ENCODE data around the gene IPO8. TPM values are rescaled to one million over a fixed set of nuclear protein-coding genes. Genes with fewer than 3 reads are reported as not detected.
A peak's percentile ranks its signal among the peaks of the same experiment; 100 is the strongest.

IPO8 gene
- total and polyA plus RNA-seq, 2 donors (not counting 3 experiments of a cell fraction or from before 2014, with no cell fraction given), result 7.2 to 52.5 TPM

- dilution Hi-C loops (cut with MboI; ENCODE audit: extremely low pct_ligation_motif_present, low sequenced_read_pairs), result no loop called here
- ChIA-PET CTCF (interaction anchor here (0.6 to 2.4 kb wide), 16 partner anchors 10 to 1320 kb away, joined by 3 to 10 read pairs (median 4); no protein-coding TSS in a partner anchor), POLR2A (interaction anchor here (0.6 to 1.8 kb wide), 3 partner anchors 23 to 300 kb away, joined by 4 to 9 read pairs (median 5); partner anchors contain the start of gene CAPRIN2)
- Histone ChIP-seq H3K4me2 (ENCODE audit: insufficient read depth, low read length) (peak overlapping the region; percentile 65), H4K20me1 (replicated peaks; ENCODE audit: control insufficient read depth, extremely low read depth, insufficient read depth, low read length) (no peaks in the 10 kb centered on the region), H3K79me2 (ENCODE audit: control insufficient read depth, insufficient read depth, low read length) (peaks cover 39% of the 10 kb centered on the region), H3K4me3 (replicated peaks in 1 of 3; ENCODE audit: insufficient read depth in 1 of 3, low read depth in 1 of 3, low read length in 3 of 3) (peak overlapping the region; percentile 1 to 96 (median 78)), H2AFZ (ENCODE audit: low read depth, low read length) (peak overlapping the region; percentile 78), H3K27me3 (ENCODE audit: control insufficient read depth in 2 of 2, insufficient read depth in 2 of 2, low read length in 2 of 2) (no peaks in the 10 kb centered on the region), H3K9me3 (replicated peaks; ENCODE audit: control insufficient read depth, insufficient read depth, low read length) (no peaks in the 10 kb centered on the region), H3K27ac (ENCODE audit: insufficient read depth, low read depth, low read length) (peak overlapping the region; percentile 26), H3K9me1 (replicated peaks; ENCODE audit: control insufficient read depth, extremely low read depth, insufficient read depth, low read length) (no peaks in the 10 kb centered on the region), H3K36me3 (ENCODE audit: control insufficient read depth in 2 of 2, extremely low read depth in 1 of 2, insufficient read depth in 2 of 2, low read length in 2 of 2) (no peaks in the 10 kb centered on the region), H3K4me1 (ENCODE audit: control insufficient read depth, extremely low read depth, insufficient read depth, low read length) (peaks cover 20% of the 10 kb centered on the region), H3K9ac (replicated peaks; ENCODE audit: extremely low read depth, insufficient read depth, low read length) (peak overlapping the region; percentile 67)
- intact Hi-C loops (cut with micrococcal nuclease), result no loop called here
- TF ChIP-seq POLR2AphosphoS5 (IDR thresholded peaks at IDR 0.05; ENCODE audit: insufficient read depth, low read depth, low read length) (no peak), EZH2 (IDR thresholded peaks at IDR 0.05; ENCODE audit: borderline replicate concordance, low read depth, low read length, severe bottlenecking) (no peak), JUN (IDR thresholded peaks at IDR 0.05; ENCODE audit: borderline replicate concordance, insufficient read depth, insufficient read length, low read depth) (no peak), CTCF (IDR thresholded peaks at IDR 0.05; ENCODE audit: extremely low read depth in 1 of 2, insufficient read depth in 1 of 2, low read depth in 1 of 2, low read length in 2 of 2) (no peak), POLR2A (IDR thresholded peaks at IDR 0.05; ENCODE audit: low read depth, low read length) (no peak), FOS (IDR thresholded peaks at IDR 0.05; ENCODE audit: borderline replicate concordance, insufficient read depth, low read length) (no peak), MYC (IDR thresholded peaks at IDR 0.05; ENCODE audit: low read depth, low read length) (no peak)
- BruUV-seq (replicated peaks), result TSS peak; percentile 94
- DNase-seq (ENCODE audit: low read depth, low spot score) (no peak), FAIRE-seq (peak; percentile 18)
Measured at GRCh38 chr12:30696103-30696408, 387 bp upstream of the IPO8 start.
